ACC112 (cell line): ENCODE measurements around the gene SNX27.
"Not testable (repeated sequence)": the region's sequence is repeated elsewhere in the genome, so short reads cannot be mapped to it uniquely, and the experiment has no call there.

Experiments used
- H2AFZ ChIP-seq: fragments of 200-600 bp; sonication (generic); one replicate; pipeline ENCODE4 v1.6.0; 2017; ENCODE audit warnings: antibody characterized with exemption, low read length; ENCODE audit not compliant: unreplicated experiment
- H3K27ac ChIP-seq: fragments of 200-600 bp; sonication (generic); 2 replicates; pipeline ENCODE4 v1.5.1; 2014; ENCODE audit warnings: low read depth, mild to moderate bottlenecking, antibody characterized with exemption, low read length, moderate library complexity
- H3K27me3 ChIP-seq: fragments of 200-600 bp; sonication (generic); 2 replicates; pipeline ENCODE4 v1.6.1; 2014; ENCODE audit warnings: mild to moderate bottlenecking, antibody characterized with exemption, low read length, moderate library complexity, mixed read lengths; ENCODE audit not compliant: insufficient read depth
- H3K36me3 ChIP-seq: fragments of 200-600 bp; sonication (generic); 2 replicates; pipeline ENCODE4 v1.6.1; 2016; ENCODE audit warnings: mild to moderate bottlenecking, antibody characterized with exemption, low read length, moderate library complexity, mixed read lengths; ENCODE audit not compliant: insufficient read depth
- H3K4me1 ChIP-seq: fragments of 200-600 bp; sonication (generic); one replicate; pipeline ENCODE4 v1.6.1; 2016; ENCODE audit warnings: low read length, mixed read lengths; ENCODE audit not compliant: insufficient read depth, unreplicated experiment, control insufficient read depth
- H3K4me3 ChIP-seq: fragments of 200-600 bp; sonication (generic); 2 replicates; pipeline ENCODE4 v1.5.1; 2014; ENCODE audit warnings: mild to moderate bottlenecking, low read depth, low read length
- H3K79me2 ChIP-seq: fragments of 200-600 bp; sonication (generic); one replicate; pipeline ENCODE4 v1.6.0; 2016; ENCODE audit warnings: low read length; ENCODE audit not compliant: control insufficient read depth, unreplicated experiment, insufficient read depth

The SNX27 gene

DNA sequence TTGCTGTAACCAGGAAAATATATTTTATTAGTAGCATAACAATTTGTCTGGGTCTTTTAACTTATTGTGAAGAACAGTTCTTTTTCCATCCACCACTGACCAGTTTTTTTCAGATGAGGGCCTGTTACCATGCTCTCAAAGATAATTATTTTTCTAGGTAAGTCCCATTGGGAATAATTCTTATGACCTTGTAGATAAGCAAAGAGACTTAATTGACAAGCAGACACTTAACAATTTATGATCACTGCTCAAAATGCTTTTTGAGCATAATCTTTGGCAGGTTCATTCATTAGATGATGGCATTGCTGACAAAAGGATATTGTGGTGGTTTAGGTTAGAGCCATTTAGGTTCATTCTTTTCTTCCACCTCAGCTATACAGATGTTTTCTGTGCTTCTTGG is 6.6 kb downstream of the SNX27 start:
- H3K36me3 ChIP-seq, result no peaks in the 10 kb centered on the region
- no peak overlapping the region for H2AFZ ChIP-seq
- no peaks in the 10 kb centered on the region for H3K27me3 ChIP-seq
- no peak overlapping the region for H3K27ac ChIP-seq
- H3K4me3 ChIP-seq, result no peak overlapping the region
- H3K79me2 ChIP-seq, result peaks cover 45% of the 10 kb centered on the region
- peaks cover 32% of the 10 kb centered on the region for H3K4me1 ChIP-seq

DNA sequence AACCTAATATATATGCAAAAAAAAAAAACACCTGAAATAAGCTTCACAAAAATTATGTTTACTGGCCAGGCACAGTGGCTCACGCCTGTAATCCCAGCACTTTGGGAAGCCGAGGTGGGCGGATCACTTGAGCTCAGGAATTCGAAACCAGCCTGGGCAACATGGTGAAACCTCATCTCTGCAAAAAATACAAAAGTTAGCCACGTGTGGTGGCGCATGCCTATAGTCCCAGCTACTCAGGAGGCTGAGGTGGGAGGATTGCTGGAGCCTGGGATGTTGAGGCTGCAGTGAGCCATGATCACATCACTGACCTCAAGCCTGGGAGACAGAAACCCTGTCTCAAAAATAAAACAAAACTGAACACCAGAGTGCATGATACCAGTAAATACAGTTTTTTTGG is 7.1 kb downstream of the SNX27 start:
- Histone ChIP-seq H3K79me2 (peaks cover 44% of the 10 kb centered on the region), H3K4me1 (peaks cover 30% of the 10 kb centered on the region)
- H3K27ac ChIP-seq, result not testable (repeated sequence)

DNA sequence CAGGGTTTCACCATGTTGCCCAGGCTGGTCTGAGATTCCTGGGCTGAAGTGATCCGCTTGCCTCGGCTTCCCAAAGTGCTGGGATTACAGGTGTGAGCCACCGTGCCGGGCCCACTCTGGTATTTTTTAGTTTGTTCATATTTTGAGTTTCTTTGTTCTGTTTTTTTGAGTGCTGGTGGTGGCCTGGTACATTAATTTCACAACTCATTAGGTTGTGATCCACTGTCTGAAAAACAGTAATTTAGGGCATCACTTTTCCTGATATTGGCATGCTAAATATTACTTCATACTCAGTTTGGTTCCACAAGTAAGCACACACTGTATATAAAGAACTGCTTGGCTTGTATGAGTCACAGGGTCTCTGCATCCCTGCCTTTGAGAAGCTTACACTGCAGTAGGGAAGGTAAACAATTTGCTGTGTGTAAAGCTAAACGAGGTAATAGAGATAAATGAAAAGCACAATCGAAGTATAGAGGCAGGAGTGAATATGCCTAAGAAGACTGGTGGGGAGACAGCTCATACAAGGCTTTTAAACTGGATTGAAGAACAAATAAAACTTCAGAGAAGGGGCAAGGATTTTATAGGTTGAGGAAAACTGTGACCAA is 7.7 kb downstream of the SNX27 start:
- Histone ChIP-seq H3K4me3 (0 out of 2 replicates have a peak overlapping the region, but pooled peaks have one; percentile 15), H2AFZ (no peak overlapping the region), H3K4me1 (peaks cover 30% of the 10 kb centered on the region), H3K36me3 (no peaks in the 10 kb centered on the region), H3K27ac (0 out of 2 replicates have a peak overlapping the region, but pooled peaks have one; percentile 16), H3K27me3 (no peaks in the 10 kb centered on the region), H3K79me2 (peaks cover 44% of the 10 kb centered on the region)

More for the DNA sequence above, 7.1 kb downstream of the SNX27 start:
- not testable (repeated sequence) for H2AFZ ChIP-seq, H3K36me3 ChIP-seq, H3K27me3 ChIP-seq, H3K4me3 ChIP-seq

DNA sequence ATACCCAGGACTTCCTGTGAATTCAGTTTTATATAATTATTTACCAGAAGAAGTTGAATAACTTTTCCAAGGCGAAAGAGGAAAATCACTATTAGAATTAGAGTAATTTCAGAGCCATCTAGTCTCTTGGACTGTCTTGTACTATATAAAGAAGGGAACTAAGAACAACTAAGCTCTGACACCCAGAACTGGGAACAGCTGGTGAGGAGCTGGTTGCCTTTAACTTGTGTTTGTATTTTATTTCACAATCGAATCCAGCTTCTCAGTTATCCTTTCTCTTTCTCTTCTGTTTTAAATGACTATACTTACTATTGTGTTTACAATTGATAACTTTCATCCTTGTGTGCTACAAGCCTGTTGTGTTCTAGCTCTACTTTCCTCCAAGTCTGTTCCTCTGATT is 8.4 kb downstream of the SNX27 start:
- Histone ChIP-seq H2AFZ (no peak overlapping the region), H3K36me3 (no peaks in the 10 kb centered on the region), H3K4me1 (peaks cover 30% of the 10 kb centered on the region), H3K27ac (peak overlapping the region; percentile 10; the same call in 1 of the 2 replicates), H3K27me3 (no peaks in the 10 kb centered on the region), H3K79me2 (peaks cover 38% of the 10 kb centered on the region), H3K4me3 (peak overlapping the region; percentile 24)

DNA sequence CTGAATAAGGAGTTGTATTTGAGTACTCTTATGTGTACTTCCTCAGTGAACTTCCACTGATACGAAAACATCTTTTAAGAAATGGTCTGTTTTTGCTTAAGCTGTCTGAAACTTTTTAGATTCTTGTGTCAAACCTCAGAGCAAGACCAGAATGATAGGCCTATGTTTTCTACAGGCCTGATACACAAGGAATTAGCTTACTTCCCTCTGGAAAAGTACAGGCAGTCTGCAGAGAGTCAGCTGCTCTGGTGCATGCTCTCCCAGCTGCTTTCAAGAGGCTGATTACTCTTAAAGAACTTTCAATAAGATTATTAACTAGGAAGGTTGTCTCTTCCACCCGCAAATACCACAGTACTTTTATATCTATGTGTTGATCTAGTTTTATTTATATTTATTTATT is 9.5 kb downstream of the SNX27 start:
- H2AFZ ChIP-seq, result no peak overlapping the region
- no peak overlapping the region for H3K4me3 ChIP-seq
- H3K4me1 ChIP-seq, result peaks cover 23% of the 10 kb centered on the region
- H3K36me3 ChIP-seq, result no peaks in the 10 kb centered on the region
- no peaks in the 10 kb centered on the region for H3K27me3 ChIP-seq
- H3K79me2 ChIP-seq, result peaks cover 28% of the 10 kb centered on the region
- no peak overlapping the region for H3K27ac ChIP-seq

GRCh38 chr1:151624783-151625182 is 12.9 kb downstream of the SNX27 start:
- Histone ChIP-seq H3K27me3 (no peaks in the 10 kb centered on the region), H3K4me3 (no peak overlapping the region), H2AFZ (no peak overlapping the region), H3K4me1 (peaks cover 6% of the 10 kb centered on the region), H3K36me3 (no peaks in the 10 kb centered on the region), H3K27ac (no peak overlapping the region), H3K79me2 (peaks cover 15% of the 10 kb centered on the region)

DNA sequence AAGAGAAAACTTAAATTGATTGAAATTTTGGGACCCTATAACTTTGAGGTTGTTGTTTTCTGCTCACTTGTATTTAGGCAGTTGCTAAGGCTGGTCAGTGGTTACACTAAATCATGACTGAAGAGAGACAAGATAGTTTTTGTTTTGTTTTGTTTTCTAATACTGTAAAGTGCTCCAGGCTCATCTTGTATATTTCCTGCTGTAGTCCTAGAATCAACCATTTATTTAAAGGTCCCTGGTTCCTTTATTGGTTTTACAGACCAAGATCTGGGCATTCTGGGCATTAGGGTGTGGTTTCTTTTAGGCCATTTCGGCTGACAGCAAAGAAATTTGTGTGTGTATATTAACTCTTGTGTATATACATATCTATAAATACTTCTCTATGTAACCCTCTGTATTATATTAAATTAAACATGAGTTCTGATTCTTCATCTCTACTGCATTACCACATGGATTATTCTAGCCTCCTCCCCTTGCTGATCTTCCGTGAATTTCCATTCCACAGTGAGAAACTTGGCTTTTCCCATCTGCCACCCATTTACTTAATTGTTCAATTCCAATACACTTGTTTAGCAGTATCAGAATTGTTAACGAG is 15.0 kb downstream of the SNX27 start:
- H3K79me2 ChIP-seq, result peaks cover 1% of the 10 kb centered on the region

DNA sequence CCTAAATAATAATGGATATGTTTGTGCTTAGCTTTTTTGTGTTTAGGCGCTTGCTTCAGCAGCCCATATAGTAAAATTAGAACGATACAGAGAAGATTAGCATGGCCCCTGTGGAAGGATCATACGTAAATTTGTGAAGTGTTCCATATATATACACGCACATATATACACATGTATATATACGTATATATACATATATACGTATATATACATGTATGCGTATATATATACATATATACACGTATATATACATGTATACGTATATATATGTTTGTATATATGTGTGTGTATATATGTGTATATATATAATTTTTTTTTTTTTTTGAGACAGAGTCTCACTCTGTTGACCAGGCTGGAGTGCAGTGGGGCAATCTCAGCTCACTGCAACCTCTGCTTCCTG is 17.4 kb downstream of the SNX27 start:
- Histone ChIP-seq H3K27me3 (no peaks in the 10 kb centered on the region), H3K36me3 (no peaks in the 10 kb centered on the region), H3K79me2 (no peaks in the 10 kb centered on the region), H2AFZ (no peak overlapping the region), H3K4me3 (no peak overlapping the region), H3K27ac (no peak overlapping the region), H3K4me1 (no peaks in the 10 kb centered on the region)

More for the DNA sequence above, 15.0 kb downstream of the SNX27 start:
- Histone ChIP-seq H3K4me3 (no peak overlapping the region), H2AFZ (no peak overlapping the region), H3K27ac (no peak overlapping the region), H3K27me3 (no peaks in the 10 kb centered on the region), H3K4me1 (no peaks in the 10 kb centered on the region), H3K36me3 (no peaks in the 10 kb centered on the region)

GRCh38 chr1:151635479-151636072 is 23.7 kb downstream of the SNX27 start:
- Histone ChIP-seq H3K4me3 (no peak overlapping the region), H3K79me2 (peaks cover under 1% of the 10 kb centered on the region), H3K27me3 (no peaks in the 10 kb centered on the region), H2AFZ (no peak overlapping the region), H3K36me3 (no peaks in the 10 kb centered on the region), H3K4me1 (peaks cover 18% of the 10 kb centered on the region), H3K27ac (no peak overlapping the region)

- Histone ChIP-seq H3K36me3 (no peaks in the 10 kb centered on the region), H2AFZ (no peak overlapping the region), H3K4me1 (peaks cover 18% of the 10 kb centered on the region), H3K27ac (no peak overlapping the region), H3K27me3 (no peaks in the 10 kb centered on the region), H3K79me2 (peaks cover 7% of the 10 kb centered on the region), H3K4me3 (no peak overlapping the region)
These were observed 26.4 kb downstream of the SNX27 start for GRCh38 chr1:151638074-151638775.
